GM12878 (cell line): ENCODE data around the gene CLNK. TPM values are rescaled to one million over a fixed set of nuclear protein-coding genes. Genes with fewer than 3 reads are reported as not detected.

ENCODE experiments used
- ATAC-seq: fragments of 200-7000 bp; cut with Tn5 transposase; 3 replicates; pipeline ENCODE4 v1.9.1; 2020; ENCODE audit warnings: mild to moderate bottlenecking, moderate library complexity
- BruUV-seq: library from RNA; stranded (reverse); fragments of 400-500 nt; replicated peaks from 2 replicates; lab custom pipeline; 2021; lab: Mats Ljungman, UMichigan
- CTCF ChIA-PET: fragments of 300-600 bp; sonication (Branson Sonifier 250); formaldehyde crosslinking; extraction: SDS; loops from one replicate; lab custom pipeline; 2021; ENCODE audit warnings: inconsistent platforms; lab: Yijun Ruan, JAX
- POLR2A ChIA-PET: fragments of 350-600 bp; formaldehyde crosslinking; extraction: SDS; loops from one replicate; lab custom pipeline; 2021; ENCODE audit warnings: inconsistent platforms; lab: Charles Lee
- RAD21 ChIA-PET: fragments of 300-600 bp; sonication (Branson Sonifier 250); formaldehyde crosslinking; loops from one replicate; lab custom pipeline; 2023; ENCODE audit warnings: antibody characterized with exemption; ENCODE audit not compliant: unreplicated experiment; lab: Charles Lee
- SMC1A ChIA-PET: fragments of 300-600 bp; sonication (Branson Sonifier 250); formaldehyde crosslinking; loops from one replicate; lab custom pipeline; 2023; ENCODE audit not compliant: unreplicated experiment, uncharacterized antibody; lab: Charles Lee
- DNase-seq: peaks from one replicate; pipeline ENCODE4 v3.0.0-alpha.2; 2011; ENCODE audit warnings: low read depth, low spot score
- FAIRE-seq: peaks from 3 replicates; lab custom pipeline; 2011; peaks lifted over from hg19 to GRCh38; lab: Jason Lieb, UNC
- H2AFZ ChIP-seq: 2 replicates; pipeline ENCODE4 v1.6.0; 2011; ENCODE audit warnings: low read depth, low read length, control low read depth; ENCODE audit not compliant: control insufficient read depth
- H3K27ac ChIP-seq: 2 replicates; pipeline ENCODE4 v1.5.1; 2011; ENCODE audit warnings: control low read depth; ENCODE audit not compliant: control insufficient read depth, insufficient read depth
- H3K27me3 ChIP-seq, 2 experiments: replicated peaks in 1 of 2; 2 replicates each; pipeline versions ENCODE4 v1.6.0 to v1.6.1; 2011; ENCODE audit warnings: low read length in 1 of 2; ENCODE audit not compliant: control insufficient read depth in 2 of 2, insufficient read depth in 2 of 2
- H3K36me3 ChIP-seq, 2 experiments: 2 replicates each; pipeline ENCODE4 v1.5.1; 2011; ENCODE audit warnings: low read length in 1 of 2; ENCODE audit not compliant: control insufficient read depth in 2 of 2, insufficient read depth in 2 of 2
- H3K4me1 ChIP-seq: 2 replicates; pipeline ENCODE4 v1.6.1; 2011; ENCODE audit warnings: mild to moderate bottlenecking, low read length, moderate library complexity, mixed read lengths; ENCODE audit not compliant: control insufficient read depth, insufficient read depth
- H3K4me2 ChIP-seq: 2 replicates; pipeline ENCODE4 v1.6.0; 2011; ENCODE audit warnings: control low read depth; ENCODE audit not compliant: control insufficient read depth, insufficient read depth
- H3K4me3 ChIP-seq: fragments of 200-600 bp; sonication (generic); 2 replicates; pipeline ENCODE4 v1.5.1; 2016
- H3K79me2 ChIP-seq: 2 replicates; pipeline ENCODE4 v1.6.0; 2011; ENCODE audit warnings: low read length; ENCODE audit not compliant: control insufficient read depth, insufficient read depth
- H3K9ac ChIP-seq: 2 replicates; pipeline ENCODE4 v1.8.0; 2011; ENCODE audit warnings: low read length, control low read depth, mixed read lengths; ENCODE audit not compliant: control insufficient read depth, insufficient read depth
- H3K9me3 ChIP-seq: replicated peaks from 3 replicates; pipeline ENCODE4 v1.5.1; 2011; ENCODE audit warnings: mild to moderate bottlenecking, low read length; ENCODE audit not compliant: control insufficient read depth, insufficient read depth
- H4K20me1 ChIP-seq: 2 replicates; pipeline ENCODE4 v1.6.0; 2011; ENCODE audit not compliant: control insufficient read depth, insufficient read depth
- EGR1 ChIP-seq, 2 experiments: IDR thresholded peaks; 1 replicate in 1 of 2; 2 replicates in 1 of 2; pipeline ENCODE4 v1.6.1; 2011 to 2012; ENCODE audit warnings: low read depth in 2 of 2, low read length in 2 of 2, borderline replicate concordance in 1 of 2, mild to moderate bottlenecking in 1 of 2, moderate library complexity in 1 of 2
- GABPA ChIP-seq: IDR thresholded peaks from 2 replicates; pipeline ENCODE4 v1.6.1; 2014; ENCODE audit warnings: antibody characterized with exemption, low read depth, mild to moderate bottlenecking, inconsistent platforms
- MEF2B ChIP-seq: fragments of 450-650 bp; IDR thresholded peaks from 2 replicates; pipeline ENCODE4 v1.6.1; 2018; ENCODE audit warnings: mild to moderate bottlenecking, moderate library complexity; ENCODE audit not compliant: partially characterized antibody, poor library complexity, severe bottlenecking
- RAD21 ChIP-seq: IDR thresholded peaks from 2 replicates; pipeline ENCODE4 v1.6.1; 2011; ENCODE audit warnings: mild to moderate bottlenecking, low read depth, low read length, moderate library complexity; ENCODE audit not compliant: insufficient read depth
- STAT3 ChIP-seq: IDR thresholded peaks from 2 replicates; pipeline ENCODE4 v1.6.1; 2011; ENCODE audit warnings: low read depth, low read length, improper control_type of control experiment
- WRNIP1 ChIP-seq: IDR thresholded peaks from 2 replicates; pipeline ENCODE4 v1.6.1; 2011; ENCODE audit warnings: low read depth, low read length, improper control_type of control experiment, borderline replicate concordance
- ZNF24 ChIP-seq: fragments of 450-650 bp; IDR thresholded peaks from 2 replicates; pipeline ENCODE4 v1.6.1; 2017; ENCODE audit warnings: antibody characterized with exemption, mild to moderate bottlenecking
- ZNF622 ChIP-seq: fragments of 450-650 bp; IDR thresholded peaks from 2 replicates; pipeline ENCODE4 v1.6.1; 2017; ENCODE audit warnings: mild to moderate bottlenecking, inconsistent platforms
- WGBS: methylation state at CpG from one replicate; pipeline ENCODE4 v1.1.6; 2016; ENCODE audit warnings: low lambda C conversion rate; ENCODE audit not compliant: insufficient replicate concordance, insufficient coverage; ENCODE audit errors: missing lambda C conversion rate; 5-methylcytosine and 5-hydroxymethylcytosine counted together
- in situ Hi-C: fragments of 300-500 bp; cut with MboI; formaldehyde crosslinking; loops from 9 replicates; pipeline ENCODE4 v1.14.3; 2018; ENCODE audit warnings: mixed read lengths
- intact Hi-C: fragments of 100-400 bp; cut with micrococcal nuclease; formaldehyde crosslinking; loops from one replicate; pipeline ENCODE4 v1.14.2; 2022; ENCODE audit not compliant: unreplicated experiment
- polyA plus RNA-seq, 11 experiments: library from polyadenylated mRNA; depleted of rRNA in 4 of 11; unstranded in 6 of 11; stranded (reverse) in 5 of 11; fragments of >200 nt; fragmentation: Nextera tagmentation in 4 of 11; fragmentation: Illumina TruSeq in 1 of 11; extraction: Ambion mirVana in 4 of 11; extraction: Trizol in 1 of 11; gene quantifications; 1 replicate in 1 of 11; 2 replicates in 10 of 11; pipeline versions ENCODE4 v1.2.1 to v1.2.3, GENCODE V29; 2011 to 2016; ENCODE audit warnings: inconsistent platforms in 2 of 11, missing spikeins in 2 of 11, low read depth in 1 of 11
- total RNA-seq, 4 experiments: library from RNA; depleted of rRNA in 3 of 4; stranded (reverse); fragments of >200 nt in 3 of 4; fragmentation: Illumina TruSeq in 1 of 4; extraction: Trizol in 1 of 4; gene quantifications; 2 replicates each; pipeline versions ENCODE4 v1.2.1 to v1.2.3, GENCODE V29; 2013 to 2021
- TF ChIP-seq, protein P1 (sequence below): fragments of 450-650 bp; IDR thresholded peaks from 2 replicates; pipeline ENCODE4 v1.6.1; 2016; ENCODE audit warnings: mild to moderate bottlenecking
- TF ChIP-seq, protein P2 (sequence below): IDR thresholded peaks from 2 replicates; pipeline ENCODE4 v1.6.1; 2011; ENCODE audit warnings: mild to moderate bottlenecking, low read depth, low read length, moderate library complexity; ENCODE audit not compliant: insufficient replicate concordance

Gene CLNK
- total and polyA plus RNA-seq, 10 of the 15 experiments (the other 5 are each of a cell fraction or from before 2014, with no cell fraction given): 2.1 to 14.3 (median 2.7) TPM

DNA sequence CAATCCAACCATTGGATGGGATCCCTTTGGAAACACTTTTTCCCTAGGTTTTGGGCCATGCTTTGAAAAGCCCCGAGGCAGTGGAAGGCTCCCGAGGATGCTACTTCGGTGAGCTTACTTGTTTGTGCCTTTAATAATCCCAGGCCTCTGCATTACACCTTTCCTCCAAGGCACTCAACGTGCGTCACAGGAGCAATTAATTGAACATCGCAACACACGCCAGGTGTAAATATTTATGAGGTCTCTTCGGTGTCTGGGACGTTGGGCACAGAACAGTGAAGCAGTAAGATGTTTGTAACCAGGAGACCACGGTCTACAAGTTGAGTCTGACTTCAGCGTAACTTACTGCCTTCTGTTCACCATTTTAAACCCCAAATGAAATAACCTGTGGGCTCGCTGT lies 97.3 kb downstream of the CLNK start:
- no peaks in the 10 kb centered on the region for H4K20me1 ChIP-seq
- no peak overlapping the region for H3K27ac ChIP-seq
- POLR2A ChIA-PET: no interaction called here
- RAD21 ChIA-PET: no interaction called here
- intact Hi-C loops (no loop called here), in situ Hi-C loops (no loop called here)
- H2AFZ ChIP-seq: no peak overlapping the region
- no peak overlapping the region for H3K9ac ChIP-seq
- 88% methylated on average over 12 of the region's 12 CpGs for WGBS
- TF ChIP-seq RAD21 (no peak), MEF2B (no peak), GABPA (no peak), WRNIP1 (no peak), STAT3 (no peak), EGR1 (IDR thresholded peaks at IDR 0.05; ENCODE audit: borderline replicate concordance in 1 of 2, low read depth in 2 of 2, low read length in 2 of 2) (no peak), ZNF622 (no peak), ZNF24 (no peak)
- TF ChIP-seq, protein P1, sequence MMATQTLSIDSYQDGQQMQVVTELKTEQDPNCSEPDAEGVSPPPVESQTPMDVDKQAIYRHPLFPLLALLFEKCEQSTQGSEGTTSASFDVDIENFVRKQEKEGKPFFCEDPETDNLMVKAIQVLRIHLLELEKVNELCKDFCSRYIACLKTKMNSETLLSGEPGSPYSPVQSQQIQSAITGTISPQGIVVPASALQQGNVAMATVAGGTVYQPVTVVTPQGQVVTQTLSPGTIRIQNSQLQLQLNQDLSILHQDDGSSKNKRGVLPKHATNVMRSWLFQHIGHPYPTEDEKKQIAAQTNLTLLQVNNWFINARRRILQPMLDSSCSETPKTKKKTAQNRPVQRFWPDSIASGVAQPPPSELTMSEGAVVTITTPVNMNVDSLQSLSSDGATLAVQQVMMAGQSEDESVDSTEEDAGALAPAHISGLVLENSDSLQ: no peak
- TF ChIP-seq, protein P2, sequence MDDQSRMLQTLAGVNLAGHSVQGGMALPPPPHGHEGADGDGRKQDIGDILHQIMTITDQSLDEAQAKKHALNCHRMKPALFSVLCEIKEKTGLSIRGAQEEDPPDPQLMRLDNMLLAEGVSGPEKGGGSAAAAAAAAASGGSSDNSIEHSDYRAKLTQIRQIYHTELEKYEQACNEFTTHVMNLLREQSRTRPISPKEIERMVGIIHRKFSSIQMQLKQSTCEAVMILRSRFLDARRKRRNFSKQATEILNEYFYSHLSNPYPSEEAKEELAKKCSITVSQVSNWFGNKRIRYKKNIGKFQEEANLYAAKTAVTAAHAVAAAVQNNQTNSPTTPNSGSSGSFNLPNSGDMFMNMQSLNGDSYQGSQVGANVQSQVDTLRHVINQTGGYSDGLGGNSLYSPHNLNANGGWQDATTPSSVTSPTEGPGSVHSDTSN: no peak
- H3K79me2 ChIP-seq: no peaks in the 10 kb centered on the region
- DNase-seq: no peak
- BruUV-seq: no TSS peak
- no peak for ATAC-seq
- no peaks in the 10 kb centered on the region for H3K9me3 ChIP-seq
- SMC1A ChIA-PET: no interaction called here
- H3K4me2 ChIP-seq: no peak overlapping the region
- no peaks in the 10 kb centered on the region for H3K36me3 ChIP-seq
- H3K27me3 ChIP-seq: no peaks in the 10 kb centered on the region
- H3K4me1 ChIP-seq: peaks cover 7% of the 10 kb centered on the region; the same call in 1 of the 2 replicates
- no peak overlapping the region for H3K4me3 ChIP-seq
- CTCF ChIA-PET: interaction anchor here (2.0 kb wide), 1 partner anchor 12 kb away, joined by 5 read pairs; no protein-coding TSS in a partner anchor
- FAIRE-seq: no peak
